Mesodermal cell (in vitro differentiated cells): Measurements from ENCODE around the gene PDK2.

Experiments
- H3K27ac ChIP-seq: 2 replicates; pipeline ENCODE4 v1.7.0; 2013; ENCODE audit warnings: mild to moderate bottlenecking, low read depth, low read length, moderate library complexity; ENCODE audit not compliant: severe bottlenecking
- H3K36me3 ChIP-seq: 2 replicates; pipeline ENCODE4 v1.7.1; 2013; ENCODE audit warnings: mild to moderate bottlenecking, low read length, moderate library complexity; ENCODE audit not compliant: control insufficient read depth, insufficient read depth
- H3K4me1 ChIP-seq: one replicate; pipeline ENCODE4 v1.7.1; 2013; ENCODE audit warnings: mild to moderate bottlenecking, low read length; ENCODE audit not compliant: insufficient read depth, control insufficient read depth, poor library complexity, severe bottlenecking
- H3K4me3 ChIP-seq: 2 replicates; pipeline ENCODE4 v1.7.0; 2013; ENCODE audit warnings: low read length, control low read depth, mild to moderate bottlenecking; ENCODE audit not compliant: insufficient read depth, poor library complexity, severe bottlenecking; ENCODE audit errors: extremely low read depth
- H3K9me3 ChIP-seq: 2 replicates; pipeline ENCODE4 v1.7.1; 2013; ENCODE audit warnings: mild to moderate bottlenecking, low read length, moderate library complexity; ENCODE audit not compliant: control insufficient read depth
- WGBS, 2 experiments: methylation state at CpG; one replicate each; pipeline ENCODE4 v1.1.5; 2013; ENCODE audit warnings: missing lambda C conversion rate in 2 of 2; ENCODE audit not compliant: insufficient coverage in 2 of 2; 5-methylcytosine and 5-hydroxymethylcytosine counted together

The PDK2 gene

GRCh38 chr17:50101346-50102163 lies 6.4 kb downstream of the PDK2 start:
- WGBS, 2 experiments, result 31 to 32% methylated on average over 16 to 17 of the region's 17 CpGs
- H3K4me3 ChIP-seq, result no peak overlapping the region
- no peaks in the 10 kb centered on the region for H3K9me3 ChIP-seq
- H3K36me3 ChIP-seq, result peaks cover 10% of the 10 kb centered on the region
- peak overlapping the region; percentile 66 for H3K27ac ChIP-seq
- peaks cover 26% of the 10 kb centered on the region for H3K4me1 ChIP-seq

- WGBS, 2 experiments, result 78% methylated on average over 12 to 13 of the region's 15 CpGs
- Histone ChIP-seq H3K4me1 (peaks cover 26% of the 10 kb centered on the region), H3K27ac (peak overlapping the region; percentile 66), H3K9me3 (no peaks in the 10 kb centered on the region), H3K36me3 (peaks cover 14% of the 10 kb centered on the region), H3K4me3 (no peak overlapping the region)
Observed at GRCh38 chr17:50102164-50102991, 7.2 kb downstream of the PDK2 start.

GRCh38 chr17:50103252-50103651 lies 8.1 kb downstream of the PDK2 start:
- WGBS, 2 experiments, result 75% methylated on average over 2 of the region's 2 CpGs
- Histone ChIP-seq H3K4me1 (peaks cover 26% of the 10 kb centered on the region), H3K36me3 (peaks cover 11% of the 10 kb centered on the region), H3K27ac (no peak overlapping the region), H3K4me3 (no peak overlapping the region), H3K9me3 (no peaks in the 10 kb centered on the region)

DNA sequence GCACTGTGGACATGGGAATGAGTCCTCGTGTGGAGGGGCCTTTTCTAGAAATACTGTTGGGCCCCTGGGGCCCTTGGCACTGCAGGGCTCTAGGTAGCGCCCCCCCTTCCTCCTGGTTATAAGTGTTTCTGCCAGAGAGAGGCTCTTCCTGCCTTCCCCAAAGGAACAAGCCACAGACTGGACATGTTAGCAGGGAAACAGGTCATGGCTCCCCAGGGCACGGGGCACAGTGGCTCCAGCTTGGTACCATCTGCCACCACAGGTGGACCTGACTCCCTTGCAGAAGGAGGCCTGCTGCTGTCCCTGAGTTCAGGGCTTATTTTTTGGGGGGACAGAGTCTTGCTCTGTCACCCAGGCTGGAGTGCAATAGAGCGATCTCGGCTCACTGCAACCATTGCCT lies 8.8 kb downstream of the PDK2 start:
- Histone ChIP-seq H3K9me3 (no peaks in the 10 kb centered on the region), H3K4me1 (peaks cover 30% of the 10 kb centered on the region), H3K4me3 (no peak overlapping the region), H3K27ac (no peak overlapping the region), H3K36me3 (peaks cover 11% of the 10 kb centered on the region)
- 98 to 100% methylated on average over 3 to 4 of the region's 5 CpGs for WGBS, 2 experiments

DNA sequence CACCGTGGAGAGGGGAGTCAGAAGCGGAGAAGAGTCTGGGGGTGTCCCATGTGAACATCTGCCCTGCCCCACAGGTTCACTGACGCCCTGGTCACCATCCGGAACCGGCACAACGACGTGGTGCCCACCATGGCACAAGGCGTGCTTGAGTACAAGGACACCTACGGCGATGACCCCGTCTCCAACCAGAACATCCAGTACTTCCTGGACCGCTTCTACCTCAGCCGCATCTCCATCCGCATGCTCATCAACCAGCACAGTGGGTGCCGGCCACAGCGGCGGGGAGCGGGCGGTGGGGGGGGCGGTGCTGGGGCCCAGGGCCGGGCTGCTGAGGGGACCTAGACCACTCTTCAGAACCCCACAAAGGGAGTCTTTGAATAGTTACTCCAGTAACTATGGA lies 10.7 kb downstream of the PDK2 start:
- Histone ChIP-seq H3K9me3 (no peaks in the 10 kb centered on the region), H3K4me1 (peaks cover 20% of the 10 kb centered on the region), H3K36me3 (peaks cover 14% of the 10 kb centered on the region), H3K4me3 (no peak overlapping the region), H3K27ac (no peak overlapping the region)
- WGBS, 2 experiments, result 95 to 96% methylated on average over 14 to 19 of the region's 21 CpGs

GRCh38 chr17:50106393-50107131 lies 11.4 kb downstream of the PDK2 start:
- WGBS, 2 experiments, result 77 to 78% methylated on average over 9 to 10 of the region's 13 CpGs
- H3K27ac ChIP-seq, result no peak overlapping the region
- peaks cover 14% of the 10 kb centered on the region for H3K36me3 ChIP-seq
- peaks cover 18% of the 10 kb centered on the region for H3K4me1 ChIP-seq
- H3K4me3 ChIP-seq, result no peak overlapping the region
- H3K9me3 ChIP-seq, result no peaks in the 10 kb centered on the region

GRCh38 chr17:50107790-50108414 lies 12.8 kb downstream of the PDK2 start:
- peaks cover 14% of the 10 kb centered on the region for H3K36me3 ChIP-seq
- 92 to 100% methylated on average over 4 to 8 of the region's 10 CpGs for WGBS, 2 experiments
- no peak overlapping the region for H3K27ac ChIP-seq
- H3K4me1 ChIP-seq, result peaks cover 23% of the 10 kb centered on the region
- no peaks in the 10 kb centered on the region for H3K9me3 ChIP-seq
- H3K4me3 ChIP-seq, result no peak overlapping the region

- Histone ChIP-seq H3K9me3 (no peaks in the 10 kb centered on the region), H3K4me1 (peaks cover 23% of the 10 kb centered on the region), H3K36me3 (peaks cover 18% of the 10 kb centered on the region), H3K4me3 (no peak overlapping the region), H3K27ac (no peak overlapping the region)
- WGBS, 2 experiments, result 92 to 93% methylated on average over 3 to 6 of the region's 9 CpGs
Observed at GRCh38 chr17:50108556-50108955, 13.4 kb downstream of the PDK2 start.

DNA sequence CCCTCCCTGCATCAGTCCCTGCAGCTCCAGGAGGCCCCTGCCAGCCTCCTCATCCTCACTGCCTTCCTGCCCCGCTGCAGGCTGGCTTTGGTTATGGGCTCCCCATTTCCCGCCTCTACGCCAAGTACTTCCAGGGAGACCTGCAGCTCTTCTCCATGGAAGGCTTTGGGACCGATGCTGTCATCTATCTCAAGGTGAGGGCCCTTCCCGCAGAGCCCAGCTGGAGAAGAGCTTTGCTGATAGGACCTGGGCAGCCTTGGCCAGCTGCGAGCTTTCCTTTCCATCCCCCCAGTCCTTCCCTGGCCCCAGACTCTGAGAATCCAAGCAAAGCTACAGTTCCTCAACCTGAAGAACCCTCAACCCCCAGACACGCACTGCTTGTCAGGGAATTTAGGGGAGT lies 14.1 kb downstream of the PDK2 start:
- whole genome bisulfite sequencing, 2 experiments, result 90 to 100% methylated on average over 5 to 7 of the region's 7 CpGs
- H3K27ac ChIP-seq, result no peak overlapping the region
- peaks cover 23% of the 10 kb centered on the region for H3K4me1 ChIP-seq
- H3K36me3 ChIP-seq, result peaks cover 25% of the 10 kb centered on the region
- H3K4me3 ChIP-seq, result no peak overlapping the region
- no peaks in the 10 kb centered on the region for H3K9me3 ChIP-seq

DNA sequence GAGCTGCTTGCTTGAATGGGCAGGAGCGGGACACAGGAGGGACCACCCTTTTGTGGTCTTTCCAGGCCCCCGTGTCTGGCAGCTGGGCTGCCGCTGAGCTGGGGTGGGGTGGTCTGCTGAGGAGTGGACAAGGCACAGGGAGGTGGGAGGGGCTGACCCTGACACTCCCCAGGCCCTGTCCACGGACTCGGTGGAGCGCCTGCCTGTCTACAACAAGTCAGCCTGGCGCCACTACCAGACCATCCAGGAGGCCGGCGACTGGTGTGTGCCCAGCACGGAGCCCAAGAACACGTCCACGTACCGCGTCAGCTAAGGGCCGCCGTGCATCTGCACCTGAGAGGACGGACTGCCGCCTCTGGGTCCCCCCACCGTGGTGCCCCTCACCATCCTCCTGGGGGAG lies 14.6 kb downstream of the PDK2 start:
- H3K36me3 ChIP-seq, result peaks cover 28% of the 10 kb centered on the region
- peaks cover 23% of the 10 kb centered on the region for H3K4me1 ChIP-seq
- no peaks in the 10 kb centered on the region for H3K9me3 ChIP-seq
- no peak overlapping the region for H3K27ac ChIP-seq
- H3K4me3 ChIP-seq, result no peak overlapping the region
- 92 to 96% methylated on average over 12 to 16 of the region's 19 CpGs for WGBS, 2 experiments
